ENCODE results near the gene NTRK3. TPM values are rescaled to one million over a fixed set of nuclear protein-coding genes. Genes with fewer than 3 reads are reported as not detected.
"Not testable (repeated sequence)": the region's sequence is repeated elsewhere in the genome, so short reads cannot be mapped to it uniquely, and the experiment has no call there.

The NTRK3 gene
- total RNA-seq, 2 experiments from 2014 or later = not detected

- Mint-ChIP-seq H3K9me3 (no peaks in the 10 kb centered on the region), H3K27ac (no peak overlapping the region), H3K4me3 (no peak overlapping the region), H3K36me3 (ENCODE audit: low read depth) (no peaks in the 10 kb centered on the region), H3K4me1 (no peaks in the 10 kb centered on the region), H3K27me3 (no peaks in the 10 kb centered on the region)
- POLR2A ChIA-PET = no interaction called here
- no peak for DNase-seq
- CTCF ChIA-PET = no interaction called here
These were observed 208.3 kb downstream of the NTRK3 start for GRCh38 chr15:88048237-88048636.

GRCh38 chr15:88046576-88047129 lies 209.9 kb downstream of the NTRK3 start:
- no peaks in the 10 kb centered on the region for H3K27me3 Mint-ChIP-seq
- no peak for DNase-seq
- POLR2A ChIA-PET = no interaction called here
- H3K27ac Mint-ChIP-seq = no peak overlapping the region
- H3K9me3 Mint-ChIP-seq = no peaks in the 10 kb centered on the region
- H3K4me3 Mint-ChIP-seq = no peak overlapping the region
- H3K4me1 Mint-ChIP-seq = no peaks in the 10 kb centered on the region
- no peaks in the 10 kb centered on the region for H3K36me3 Mint-ChIP-seq (ENCODE audit: low read depth)
- CTCF ChIA-PET = no interaction called here

- ChIA-PET POLR2A (no interaction called here), CTCF (no interaction called here)
- H3K4me3 Mint-ChIP-seq = no peak overlapping the region
- H3K9me3 Mint-ChIP-seq = no peaks in the 10 kb centered on the region
- no peaks in the 10 kb centered on the region for H3K36me3 Mint-ChIP-seq (ENCODE audit: low read depth)
- no peak for DNase-seq
- H3K4me1 Mint-ChIP-seq = no peaks in the 10 kb centered on the region
- H3K27ac Mint-ChIP-seq = no peak overlapping the region
- no peaks in the 10 kb centered on the region for H3K27me3 Mint-ChIP-seq
These were observed 213.1 kb downstream of the NTRK3 start for GRCh38 chr15:88043396-88043795.

GRCh38 chr15:88042047-88042446 lies 214.5 kb downstream of the NTRK3 start:
- Mint-ChIP-seq H3K36me3 (ENCODE audit: low read depth) (no peaks in the 10 kb centered on the region), H3K27me3 (peaks cover under 1% of the 10 kb centered on the region), H3K9me3 (no peaks in the 10 kb centered on the region), H3K4me3 (no peak overlapping the region), H3K27ac (no peak overlapping the region), H3K4me1 (no peaks in the 10 kb centered on the region)
- POLR2A ChIA-PET = no interaction called here
- CTCF ChIA-PET = interaction anchor here (0.6 kb wide), 1 partner anchor 611 kb away, joined by 4 read pairs; no protein-coding TSS in a partner anchor
- DNase-seq = no peak

DNA sequence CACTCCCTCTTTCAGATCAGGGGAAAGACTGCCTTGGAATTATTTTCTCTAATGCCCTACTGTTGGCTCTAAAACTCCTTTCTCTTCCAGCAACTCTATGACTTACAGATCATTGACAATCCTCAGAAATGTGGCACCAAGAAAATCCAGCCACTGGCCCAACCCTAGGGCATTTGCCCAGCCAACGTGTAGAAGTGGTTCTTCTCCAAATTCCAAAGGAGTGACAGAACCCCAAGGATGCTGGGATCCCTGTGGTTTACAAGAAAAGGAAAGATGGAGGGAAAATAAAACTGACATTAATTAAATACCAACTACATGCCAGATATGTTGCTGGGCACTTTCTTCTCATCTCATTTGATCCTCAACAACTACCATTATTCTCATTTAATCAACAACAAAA lies 216.0 kb downstream of the NTRK3 start:
- POLR2A ChIA-PET = no interaction called here
- peaks cover 15% of the 10 kb centered on the region for H3K27me3 Mint-ChIP-seq
- H3K4me3 Mint-ChIP-seq = no peak overlapping the region
- H3K36me3 Mint-ChIP-seq (ENCODE audit: low read depth) = no peaks in the 10 kb centered on the region
- H3K9me3 Mint-ChIP-seq = no peaks in the 10 kb centered on the region
- H3K4me1 Mint-ChIP-seq = peaks cover 2% of the 10 kb centered on the region
- H3K27ac Mint-ChIP-seq = no peak overlapping the region
- no peak for DNase-seq
- CTCF ChIA-PET = no interaction called here

DNA sequence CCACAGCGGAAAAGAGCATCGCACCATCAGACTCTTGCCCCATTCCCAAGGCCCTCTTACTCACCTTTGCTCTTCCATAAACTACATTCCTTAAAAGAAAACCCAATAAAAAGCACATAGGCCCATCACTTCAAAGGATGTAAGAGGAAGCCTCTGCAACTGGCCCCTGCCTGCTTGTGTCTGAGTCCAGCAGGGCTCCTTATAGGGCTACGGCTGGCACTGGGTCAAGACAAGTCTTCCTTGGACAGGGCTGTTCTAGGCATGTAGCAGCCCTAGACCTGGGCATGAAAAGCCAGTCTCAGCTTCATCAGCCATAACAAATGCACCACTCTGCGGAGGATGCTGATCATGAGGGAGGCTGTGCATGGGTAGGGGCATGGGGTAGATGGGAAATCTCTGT lies 218.3 kb downstream of the NTRK3 start:
- POLR2A ChIA-PET = no interaction called here

GRCh38 chr15:88036154-88036839 lies 220.2 kb downstream of the NTRK3 start:
- no peak overlapping the region for H3K27ac Mint-ChIP-seq
- POLR2A ChIA-PET = no interaction called here

More for the DNA sequence above, 218.3 kb downstream of the NTRK3 start:
- Mint-ChIP-seq H3K9me3 (no peaks in the 10 kb centered on the region), H3K27me3 (peaks cover 23% of the 10 kb centered on the region), H3K36me3 (ENCODE audit: low read depth) (no peaks in the 10 kb centered on the region), H3K27ac (no peak overlapping the region), H3K4me3 (no peak overlapping the region), H3K4me1 (peaks cover 2% of the 10 kb centered on the region)
- CTCF ChIA-PET = no interaction called here
- DNase-seq = no peak

GRCh38 chr15:88035381-88035780 lies 221.2 kb downstream of the NTRK3 start:
- Mint-ChIP-seq H3K4me1 (peaks cover 2% of the 10 kb centered on the region), H3K4me3 (no peak overlapping the region), H3K27ac (no peak overlapping the region), H3K9me3 (no peaks in the 10 kb centered on the region), H3K36me3 (ENCODE audit: low read depth) (no peaks in the 10 kb centered on the region), H3K27me3 (peaks cover 23% of the 10 kb centered on the region)
- ChIA-PET CTCF (no interaction called here), POLR2A (no interaction called here)
- no peak for DNase-seq

More at GRCh38 chr15:88036154-88036839, 220.2 kb downstream of the NTRK3 start:
- H3K9me3 Mint-ChIP-seq = no peaks in the 10 kb centered on the region
- H3K27me3 Mint-ChIP-seq = peaks cover 23% of the 10 kb centered on the region
- no peak overlapping the region for H3K4me3 Mint-ChIP-seq
- no peak for DNase-seq
- H3K36me3 Mint-ChIP-seq (ENCODE audit: low read depth) = no peaks in the 10 kb centered on the region
- CTCF ChIA-PET = interaction anchor here (0.7 kb wide), 1 partner anchor 144 kb away, joined by 3 read pairs; no protein-coding TSS in a partner anchor
- H3K4me1 Mint-ChIP-seq = peaks cover 2% of the 10 kb centered on the region

- H3K36me3 Mint-ChIP-seq (ENCODE audit: low read depth); H3K27ac Mint-ChIP-seq; CTCF ChIA-PET; H3K4me3 Mint-ChIP-seq; POLR2A ChIA-PET; H3K9me3 Mint-ChIP-seq; H3K4me1 Mint-ChIP-seq; DNase-seq: not testable (repeated sequence)
- peaks cover 23% of the 10 kb centered on the region for H3K27me3 Mint-ChIP-seq
These were observed 223.1 kb downstream of the NTRK3 start for GRCh38 chr15:88033421-88033820.

- Mint-ChIP-seq H3K36me3 (ENCODE audit: low read depth) (no peaks in the 10 kb centered on the region), H3K9me3 (no peaks in the 10 kb centered on the region), H3K4me1 (peaks cover 2% of the 10 kb centered on the region), H3K4me3 (no peak overlapping the region), H3K27me3 (peaks cover 23% of the 10 kb centered on the region), H3K27ac (no peak overlapping the region)
- ChIA-PET POLR2A (no interaction called here), CTCF (no interaction called here)
- no peak for DNase-seq
These were observed 223.8 kb downstream of the NTRK3 start for GRCh38 chr15:88032787-88033186.

DNA sequence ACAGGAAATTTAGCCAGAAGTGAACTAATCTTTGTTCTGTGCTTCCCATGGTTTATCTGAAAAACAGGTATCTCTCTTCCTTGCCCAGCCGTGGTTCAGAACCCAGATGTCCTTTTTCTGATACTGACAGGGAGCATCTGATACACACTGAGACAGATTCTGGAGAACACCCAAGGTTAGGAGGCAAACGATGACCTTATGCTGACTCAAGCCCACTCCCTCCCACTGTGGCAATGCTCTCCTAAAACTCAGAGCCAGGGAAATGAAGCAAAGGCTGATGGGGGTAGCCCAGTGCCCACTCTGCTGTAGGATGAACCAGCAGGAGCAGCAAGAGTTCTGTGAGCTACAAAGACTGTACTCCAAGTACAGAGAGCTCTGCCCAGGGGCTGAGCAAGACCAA lies 225.1 kb downstream of the NTRK3 start:
- H3K4me1 Mint-ChIP-seq = no peaks in the 10 kb centered on the region
- CTCF ChIA-PET = no interaction called here
- POLR2A ChIA-PET = no interaction called here
- DNase-seq = no peak
- H3K36me3 Mint-ChIP-seq (ENCODE audit: low read depth) = no peaks in the 10 kb centered on the region
- peaks cover 16% of the 10 kb centered on the region for H3K27me3 Mint-ChIP-seq
- H3K4me3 Mint-ChIP-seq = no peak overlapping the region
- H3K9me3 Mint-ChIP-seq = no peaks in the 10 kb centered on the region
- no peak overlapping the region for H3K27ac Mint-ChIP-seq

- ChIA-PET POLR2A (no interaction called here), CTCF (no interaction called here)
- Mint-ChIP-seq H3K36me3 (ENCODE audit: low read depth) (no peaks in the 10 kb centered on the region), H3K4me3 (no peak overlapping the region), H3K27ac (no peak overlapping the region), H3K9me3 (no peaks in the 10 kb centered on the region), H3K27me3 (peaks cover under 1% of the 10 kb centered on the region), H3K4me1 (no peaks in the 10 kb centered on the region)
- DNase-seq = no peak
These were observed 226.8 kb downstream of the NTRK3 start for GRCh38 chr15:88029696-88030095.

- H3K36me3 Mint-ChIP-seq (ENCODE audit: low read depth) = no peaks in the 10 kb centered on the region
These were observed 228.5 kb downstream of the NTRK3 start for GRCh38 chr15:88028024-88028423.

GRCh38 chr15:88023914-88024313 lies 232.6 kb downstream of the NTRK3 start:
- Mint-ChIP-seq H3K4me3 (no peak overlapping the region), H3K27ac (no peak overlapping the region), H3K9me3 (no peaks in the 10 kb centered on the region), H3K36me3 (ENCODE audit: low read depth) (no peaks in the 10 kb centered on the region), H3K4me1 (no peaks in the 10 kb centered on the region), H3K27me3 (peaks cover 2% of the 10 kb centered on the region)
- ChIA-PET POLR2A (no interaction called here), CTCF (no interaction called here)
- no peak for DNase-seq

More at GRCh38 chr15:88028024-88028423, 228.5 kb downstream of the NTRK3 start:
- Mint-ChIP-seq H3K4me1 (no peaks in the 10 kb centered on the region), H3K27ac (no peak overlapping the region), H3K4me3 (no peak overlapping the region), H3K9me3 (no peaks in the 10 kb centered on the region), H3K27me3 (no peaks in the 10 kb centered on the region)
- CTCF ChIA-PET = interaction anchor here (1.6 kb wide), 1 partner anchor 11 kb away, joined by 3 read pairs; no protein-coding TSS in a partner anchor
- POLR2A ChIA-PET = no interaction called here
- DNase-seq = no peak
